Measurements from ENCODE around the gene PKDREJ. TPM values are rescaled to one million over a fixed set of nuclear protein-coding genes. Genes with fewer than 3 reads are reported as not detected.

Gene PKDREJ
- total RNA-seq, 2 experiments from 2014 or later, result not detected

DNA sequence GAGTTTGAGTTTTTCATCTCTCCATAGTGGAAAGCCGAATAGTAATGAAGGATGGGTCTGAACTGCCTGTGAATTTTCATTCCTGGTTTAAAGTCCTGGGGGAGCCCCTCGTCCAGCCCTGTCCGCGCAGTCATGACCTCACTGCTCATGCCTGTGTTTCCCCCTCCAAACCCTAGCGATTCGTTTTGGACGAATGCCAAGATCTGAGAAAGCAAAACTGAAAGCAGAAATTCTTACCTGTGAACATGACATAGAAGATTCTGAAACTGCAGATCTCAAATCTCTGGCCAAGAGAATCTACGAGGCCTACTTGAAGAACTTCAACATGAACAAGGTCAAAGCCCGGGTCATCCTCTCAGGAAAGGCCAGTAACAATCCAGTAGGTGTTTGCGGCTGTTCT is 43.5 kb downstream of the PKDREJ start:
- POLR2A ChIA-PET, result no interaction called here
- no peak overlapping the region for H3K4me3 Mint-ChIP-seq

DNA sequence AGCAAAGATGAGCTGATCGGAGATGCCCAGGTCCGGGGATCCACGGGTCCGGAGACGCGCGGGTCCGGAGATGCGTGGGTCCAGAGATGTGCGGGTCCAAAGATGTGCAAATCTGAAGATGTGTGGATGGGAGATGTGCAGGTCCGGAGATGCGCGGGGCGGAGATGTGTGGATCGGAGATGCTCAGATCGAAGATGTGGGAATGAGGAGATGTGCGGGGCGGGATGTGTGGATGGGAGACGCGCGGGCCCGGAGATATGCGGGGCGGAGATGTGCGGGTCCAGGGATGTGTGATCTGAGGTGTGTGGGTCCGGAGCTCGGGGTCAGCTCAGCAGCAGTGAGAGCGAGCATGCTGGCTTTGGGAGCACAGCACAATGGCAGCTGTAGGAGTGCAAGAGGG is 48.5 kb downstream of the PKDREJ start:
- POLR2A ChIA-PET, result no interaction called here
- peaks cover 11% of the 10 kb centered on the region for H3K4me1 Mint-ChIP-seq
- no peak overlapping the region for H3K27ac Mint-ChIP-seq
- DNase-seq, result no peak
- CTCF ChIA-PET, result no interaction called here
- peaks cover 57% of the 10 kb centered on the region for H3K36me3 Mint-ChIP-seq (ENCODE audit: low read depth)
- H3K9me3 Mint-ChIP-seq, result peaks cover 18% of the 10 kb centered on the region
- no peaks in the 10 kb centered on the region for H3K27me3 Mint-ChIP-seq
- H3K4me3 Mint-ChIP-seq, result no peak overlapping the region

More for the DNA sequence above, 43.5 kb downstream of the PKDREJ start:
- Mint-ChIP-seq H3K27me3 (no peaks in the 10 kb centered on the region), H3K4me1 (peaks cover 17% of the 10 kb centered on the region), H3K9me3 (no peaks in the 10 kb centered on the region), H3K36me3 (ENCODE audit: low read depth) (peaks cover 35% of the 10 kb centered on the region), H3K27ac (no peak overlapping the region)
- no peak for DNase-seq
- CTCF ChIA-PET, result no interaction called here

DNA sequence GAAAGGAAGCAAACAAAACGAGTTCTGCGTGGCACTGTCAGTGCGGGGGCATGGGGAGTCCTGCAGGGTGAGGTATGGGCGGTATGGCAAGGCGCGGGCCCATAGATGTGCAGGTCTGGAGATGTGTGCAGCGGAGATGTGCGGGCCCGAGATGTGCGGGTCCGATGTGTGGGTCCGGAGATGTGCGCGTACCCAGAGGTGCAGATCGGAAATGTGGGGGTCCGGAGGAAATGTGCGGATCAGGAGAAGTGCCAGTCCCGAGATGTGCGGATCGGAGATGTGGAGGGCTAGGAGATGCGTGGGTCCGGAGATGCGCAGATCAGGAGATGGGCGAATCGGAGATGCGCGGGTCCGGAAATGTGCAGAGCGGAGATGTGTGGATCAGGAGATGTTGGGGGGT is 49.0 kb downstream of the PKDREJ start:
- no peaks in the 10 kb centered on the region for H3K27me3 Mint-ChIP-seq
- ChIA-PET CTCF (no interaction called here), POLR2A (no interaction called here)
- H3K4me3 Mint-ChIP-seq, result no peak overlapping the region
- peaks cover 7% of the 10 kb centered on the region for H3K4me1 Mint-ChIP-seq
- H3K9me3 Mint-ChIP-seq, result peaks cover 23% of the 10 kb centered on the region
- H3K27ac Mint-ChIP-seq, result no peak overlapping the region
- DNase-seq, result no peak
- peaks cover 57% of the 10 kb centered on the region for H3K36me3 Mint-ChIP-seq (ENCODE audit: low read depth)

DNA sequence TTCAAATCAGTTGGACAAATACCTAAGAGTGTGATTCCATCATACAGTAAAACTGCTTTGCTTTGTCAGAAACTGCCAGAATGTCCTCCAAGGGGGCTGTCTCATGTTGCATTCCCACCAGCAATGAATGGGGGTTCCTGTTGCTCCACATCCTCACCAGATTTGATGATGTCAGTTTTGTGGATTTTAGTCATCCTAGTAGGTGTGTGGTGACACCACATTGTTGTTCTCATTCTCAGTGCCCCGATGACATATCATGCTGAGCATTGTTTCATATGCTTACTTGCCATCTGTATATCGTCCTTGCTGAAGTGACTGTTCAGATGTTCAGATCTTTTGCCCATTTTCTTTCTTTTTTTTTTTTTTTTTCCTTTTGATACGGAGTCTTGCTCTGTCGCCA is 50.1 kb downstream of the PKDREJ start:
- peaks cover 7% of the 10 kb centered on the region for H3K4me1 Mint-ChIP-seq
- no peak overlapping the region for H3K4me3 Mint-ChIP-seq
- no peak for DNase-seq
- ChIA-PET POLR2A (no interaction called here), CTCF (interaction anchor here (0.6 to 0.7 kb wide), 2 partner anchors 28 to 51 kb away, joined by 3 read pairs; no protein-coding TSS in a partner anchor)
- no peaks in the 10 kb centered on the region for H3K27me3 Mint-ChIP-seq
- peaks cover 59% of the 10 kb centered on the region for H3K36me3 Mint-ChIP-seq (ENCODE audit: low read depth)
- H3K9me3 Mint-ChIP-seq, result peaks cover 30% of the 10 kb centered on the region
- H3K27ac Mint-ChIP-seq, result no peak overlapping the region

DNA sequence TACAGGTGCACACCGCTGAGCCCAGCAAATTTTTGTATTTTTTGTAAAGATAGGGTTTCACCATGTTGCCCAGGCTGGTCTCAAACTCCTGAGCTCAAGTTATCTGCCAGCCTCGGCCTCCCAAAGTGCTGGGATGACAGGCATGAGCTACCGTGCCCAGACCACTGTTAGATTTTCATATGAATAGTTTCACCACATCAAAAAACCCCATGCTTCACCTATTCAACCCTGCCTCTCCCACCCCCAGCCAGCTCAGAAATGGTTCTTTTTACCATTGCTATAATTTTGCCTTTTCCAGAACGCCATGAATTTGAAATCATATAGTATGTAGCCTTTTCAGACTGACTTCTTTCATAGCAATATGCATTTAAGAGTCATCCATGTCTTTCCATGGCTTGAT is 50.9 kb downstream of the PKDREJ start:
- peaks cover 7% of the 10 kb centered on the region for H3K4me1 Mint-ChIP-seq

DNA sequence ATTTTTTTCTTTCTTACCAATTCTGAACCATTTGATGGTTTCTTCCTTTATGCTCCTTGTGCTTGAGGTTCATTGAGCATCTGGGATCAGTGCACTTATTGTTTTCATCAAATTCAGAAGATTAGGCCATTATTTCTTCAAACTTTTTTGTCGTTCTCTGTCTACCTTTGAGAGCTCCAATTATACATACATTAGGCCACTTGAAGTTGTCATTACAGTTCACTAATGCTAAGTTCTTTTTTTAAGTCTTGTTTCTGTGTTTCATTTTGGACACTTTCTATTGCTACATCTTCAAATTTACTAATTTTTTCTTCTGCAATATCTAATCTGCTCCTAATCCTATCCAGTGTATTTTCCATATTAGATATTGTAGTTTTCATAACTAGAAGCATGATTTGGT is 53.9 kb downstream of the PKDREJ start:
- CTCF ChIA-PET, result no interaction called here
- Mint-ChIP-seq H3K36me3 (ENCODE audit: low read depth) (peaks cover 53% of the 10 kb centered on the region), H3K4me1 (peaks cover 7% of the 10 kb centered on the region), H3K4me3 (no peak overlapping the region), H3K27ac (no peak overlapping the region), H3K9me3 (peaks cover 30% of the 10 kb centered on the region), H3K27me3 (no peaks in the 10 kb centered on the region)
- no peak for DNase-seq
- POLR2A ChIA-PET, result no interaction called here

More for the DNA sequence above, 50.9 kb downstream of the PKDREJ start:
- POLR2A ChIA-PET, result no interaction called here
- CTCF ChIA-PET, result interaction anchor here (0.6 kb wide), 1 partner anchor 25 kb away, joined by 3 read pairs; no protein-coding TSS in a partner anchor
- Mint-ChIP-seq H3K9me3 (peaks cover 30% of the 10 kb centered on the region), H3K27ac (no peak overlapping the region), H3K36me3 (ENCODE audit: low read depth) (peaks cover 58% of the 10 kb centered on the region), H3K27me3 (no peaks in the 10 kb centered on the region), H3K4me3 (no peak overlapping the region)
- no peak for DNase-seq

Other genes starting within 250 kb of the PKDREJ start
- gene PPARA, start 112.8 kb downstream of the PKDREJ start, total RNA-seq, result 10 to 100 TPM; 12.9 to 13.4 TPM
- gene CDPF1, start 13.1 kb downstream of the PKDREJ start, total RNA-seq, result 10 to 100 TPM in 1 of 2 experiments, 1 to 10 TPM in 1; 9.6 to 11.8 TPM
- gene TTC38, start 4.7 kb upstream of the PKDREJ start, total RNA-seq, result 10 to 100 TPM; 17.8 to 20.7 TPM
- 10 to 100 TPM; 67.6 to 76.2 TPM for gene GTSE1, start 33.5 kb upstream of the PKDREJ start, total RNA-seq
- 10 to 100 TPM; 66.8 to 71.7 TPM for gene TRMU, start 72.4 kb upstream of the PKDREJ start, total RNA-seq

All from activated CD4-positive, alpha-beta memory T cell treated with anti-CD3 and anti-CD28 coated beads, Interleukin-2, amount 10 ng/mL, durations not matched to agents 7 days and 5 days (primary cell).